HG03196 (cell line): ENCODE data around the gene MAP3K7CL.
"Not testable (repeated sequence)": the region's sequence is repeated elsewhere in the genome, so short reads cannot be mapped to it uniquely, and the experiment has no call there.

Source experiments
- ATAC-seq: cut with Tn5 transposase; IDR thresholded peaks from one replicate; pipeline ENCODE4 v1.9.1; 2021; ENCODE audit not compliant: unreplicated experiment

The MAP3K7CL gene

GRCh38 chr21:29133241-29133640, 2.8 kb downstream of the MAP3K7CL start:
- no peak for ATAC-seq

GRCh38 chr21:29133796-29134195, 3.4 kb downstream of the MAP3K7CL start:
- ATAC-seq, result no peak

- ATAC-seq, result no peak
Measured at GRCh38 chr21:29135481-29135880, 5.0 kb downstream of the MAP3K7CL start.

- no peak for ATAC-seq
Measured at GRCh38 chr21:29136033-29136432, 5.6 kb downstream of the MAP3K7CL start.

- ATAC-seq, result no peak
Measured at GRCh38 chr21:29144736-29145353, 14.4 kb downstream of the MAP3K7CL start.

DNA sequence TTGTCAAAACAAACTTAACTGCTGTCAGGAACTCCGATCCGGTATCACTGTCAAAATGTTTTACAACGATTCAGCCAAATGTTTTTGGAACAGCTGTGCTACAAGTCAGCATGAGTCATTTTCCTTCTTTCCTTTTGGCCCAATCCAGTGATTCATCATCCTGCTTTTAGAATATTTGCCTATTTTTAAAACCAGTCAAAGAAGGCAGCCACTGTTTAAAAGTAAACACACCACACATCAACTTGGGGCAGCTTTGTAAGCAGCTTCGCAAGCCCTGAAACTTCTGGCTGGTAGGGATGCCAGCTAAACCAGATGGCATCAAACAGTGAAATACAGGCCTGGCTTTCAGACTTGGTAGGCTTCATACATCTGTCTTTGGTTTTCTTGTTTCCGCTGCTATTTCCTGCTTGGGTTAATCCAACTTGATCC, 14.9 kb downstream of the MAP3K7CL start:
- ATAC-seq, result peak; percentile 40

- no peak for ATAC-seq
Measured at GRCh38 chr21:29145852-29146453, 15.5 kb downstream of the MAP3K7CL start.

GRCh38 chr21:29146726-29147125, 16.3 kb downstream of the MAP3K7CL start:
- no peak for ATAC-seq

GRCh38 chr21:29148530-29148929, 18.1 kb downstream of the MAP3K7CL start:
- ATAC-seq, result no peak

DNA sequence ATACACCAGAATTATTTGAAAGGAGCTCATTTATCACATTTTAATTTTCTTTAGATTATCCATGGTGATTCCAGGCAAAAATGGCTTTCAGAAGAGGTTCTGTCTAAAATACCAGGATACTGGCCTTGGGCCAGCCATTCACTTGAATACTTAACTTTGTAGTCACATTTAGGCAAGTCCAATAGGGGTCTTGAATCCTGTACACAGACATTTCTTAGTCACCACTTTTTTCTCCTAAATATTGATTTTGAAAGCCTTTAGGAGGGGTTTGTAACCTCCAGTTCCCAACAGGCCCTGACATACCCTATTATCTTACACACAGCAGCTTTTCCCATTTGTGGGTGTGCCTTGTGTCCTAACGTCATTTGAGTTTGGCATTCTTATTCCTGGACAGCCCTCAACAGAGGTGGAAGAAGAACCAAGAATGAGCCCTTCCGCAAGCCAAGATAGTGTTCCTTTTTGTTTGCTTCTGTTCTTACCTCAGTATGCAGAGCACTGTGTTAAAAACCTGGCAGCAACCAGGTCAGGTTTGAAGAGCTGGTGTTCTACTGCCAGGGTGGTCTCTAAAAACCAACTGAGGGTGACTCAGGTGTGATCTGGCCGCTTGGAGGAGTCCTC, 19.5 kb downstream of the MAP3K7CL start:
- ATAC-seq, result no peak

- ATAC-seq, result no peak
Measured at GRCh38 chr21:29151931-29152330, 21.5 kb downstream of the MAP3K7CL start.

DNA sequence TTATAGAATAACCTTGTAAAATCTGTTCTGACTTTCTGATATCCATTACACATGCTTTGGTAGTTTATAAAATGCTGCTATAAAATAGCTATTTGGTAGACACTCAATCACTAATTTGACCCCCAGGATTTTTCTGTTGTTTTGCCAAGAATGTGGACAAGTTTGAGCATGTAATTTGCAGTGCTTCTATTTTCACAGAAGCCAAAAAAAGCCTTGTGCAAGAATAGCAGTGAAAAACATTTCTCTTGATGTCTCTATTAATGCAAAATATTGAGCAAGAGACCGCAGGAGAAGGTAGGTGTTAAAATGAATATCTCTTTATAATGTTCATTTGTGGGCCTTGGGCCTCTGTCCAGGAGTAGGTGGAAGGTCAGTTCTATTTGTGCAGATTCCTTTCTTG, 22.5 kb downstream of the MAP3K7CL start:
- no peak for ATAC-seq

DNA sequence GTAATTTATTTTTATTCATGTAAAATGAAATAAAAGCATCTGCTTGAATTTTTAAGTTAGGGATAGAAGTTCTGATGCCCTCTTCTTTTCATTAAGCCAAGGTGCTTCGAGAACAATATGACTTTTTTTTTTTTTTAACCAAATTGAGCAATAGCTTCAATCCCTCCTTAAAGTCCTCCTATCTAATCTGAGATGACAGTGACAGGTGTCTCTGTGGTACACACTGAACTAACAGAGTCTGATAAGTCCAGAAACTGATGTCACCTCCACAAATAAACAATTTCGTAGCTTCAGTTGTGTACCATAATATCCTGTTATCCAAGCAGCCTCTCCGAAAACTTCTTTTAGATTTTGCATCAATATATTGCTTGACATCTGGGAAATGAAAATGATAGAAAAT, 23.8 kb downstream of the MAP3K7CL start:
- ATAC-seq, result no peak

DNA sequence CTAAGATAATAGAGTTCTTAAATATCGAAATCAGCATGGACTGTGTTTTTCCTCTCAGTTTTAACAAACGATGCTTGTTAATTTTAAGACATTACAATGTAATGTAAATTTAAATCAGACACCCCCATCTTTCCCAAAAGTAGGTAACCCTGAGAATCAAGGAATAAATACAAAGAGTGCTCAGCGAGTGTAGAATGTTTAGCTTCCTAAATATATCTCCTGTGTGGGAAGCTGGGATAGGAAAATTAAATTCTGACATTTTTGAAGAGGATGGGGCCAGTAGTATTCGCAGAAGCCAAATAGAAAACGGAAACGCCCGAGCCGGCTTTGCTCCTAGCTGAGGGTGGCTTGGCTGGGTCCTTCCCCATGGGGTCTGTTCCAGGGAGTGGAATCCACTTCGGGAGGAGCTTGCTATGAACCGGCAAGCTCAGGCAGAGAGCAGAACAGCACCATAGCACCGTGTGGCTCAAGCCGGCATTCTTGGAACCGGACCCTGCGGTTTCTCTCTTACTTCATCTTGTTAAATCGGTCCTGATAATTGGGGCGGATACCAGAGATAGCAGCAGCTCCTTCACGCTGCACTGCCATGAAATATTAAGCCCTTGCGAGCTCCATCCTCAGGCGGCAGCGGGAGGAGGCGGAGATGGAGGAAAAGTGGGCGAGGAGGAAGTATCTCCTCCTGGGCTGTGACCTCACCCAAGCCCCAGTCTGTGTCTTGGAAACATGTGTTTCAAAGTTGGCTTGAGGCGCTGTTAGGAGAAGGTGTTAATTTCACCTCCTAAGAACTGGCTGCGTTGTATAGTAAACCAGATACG, 24.9 kb downstream of the MAP3K7CL start:
- ATAC-seq, result no peak

DNA sequence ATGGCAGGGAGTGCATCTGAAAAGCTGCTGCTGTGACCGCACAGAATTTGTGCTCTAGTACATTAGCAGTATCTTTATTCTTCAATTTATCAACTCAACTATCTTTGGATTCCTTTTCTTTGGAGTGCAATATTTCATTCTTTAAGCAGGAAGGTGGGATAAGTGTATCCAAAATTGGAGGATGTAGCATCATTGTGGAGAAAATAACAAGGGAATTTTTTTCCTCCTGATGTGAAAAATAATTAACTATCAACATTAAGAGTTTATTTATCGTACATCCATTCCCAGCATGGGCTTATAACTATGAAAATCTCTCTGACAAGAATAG, 25.5 kb downstream of the MAP3K7CL start:
- no peak for ATAC-seq

DNA sequence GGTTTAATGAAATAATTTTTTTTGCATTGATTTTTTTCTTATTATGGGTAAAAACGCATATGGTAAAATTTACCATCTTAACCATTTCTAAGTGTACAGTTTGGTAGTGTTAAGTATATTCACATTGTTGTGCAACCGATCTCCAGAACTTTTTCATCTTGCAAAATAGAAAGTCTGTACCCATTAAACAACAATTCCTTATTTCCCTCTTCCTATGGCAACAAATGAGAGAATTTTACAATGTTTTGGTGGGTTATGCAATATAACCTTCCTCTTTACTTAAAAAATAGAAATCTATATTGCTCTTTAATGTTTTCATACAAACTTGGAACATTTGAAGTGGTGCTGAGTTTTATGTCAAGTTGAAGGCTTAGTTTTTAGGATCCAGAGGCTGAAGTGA, 26.6 kb downstream of the MAP3K7CL start:
- ATAC-seq, result no peak

GRCh38 chr21:29159842-29160241, 29.4 kb downstream of the MAP3K7CL start:
- ATAC-seq, result no peak

DNA sequence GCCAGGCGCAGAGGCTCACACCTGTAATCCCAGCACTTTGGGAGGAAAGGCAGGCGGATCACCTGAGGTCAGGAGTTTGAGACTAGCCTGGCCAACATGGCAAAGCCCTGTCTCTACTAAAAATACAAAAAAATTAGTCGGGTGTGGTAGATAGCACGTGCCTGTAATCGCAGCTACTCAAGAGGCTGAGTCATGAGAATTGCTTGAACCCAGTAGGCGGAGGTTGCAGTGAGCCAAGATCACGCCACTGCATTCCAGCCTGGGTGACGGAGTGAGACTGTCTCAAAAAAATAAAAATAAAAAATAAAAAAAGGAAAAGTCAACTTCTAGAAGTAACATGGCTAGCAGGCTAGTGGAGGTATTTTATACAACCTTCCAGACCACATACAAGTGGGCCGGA, 32.4 kb downstream of the MAP3K7CL start:
- not testable (repeated sequence) for ATAC-seq

GRCh38 chr21:29163341-29164115, 33.1 kb downstream of the MAP3K7CL start:
- no peak for ATAC-seq

GRCh38 chr21:29164323-29164942, 34.0 kb downstream of the MAP3K7CL start:
- ATAC-seq, result no peak

GRCh38 chr21:29166323-29166722, 35.9 kb downstream of the MAP3K7CL start:
- ATAC-seq, result no peak
